ENCODE measurements around the gene SCYL1. TPM values are rescaled to one million over a fixed set of nuclear protein-coding genes. Genes with fewer than 3 reads are reported as not detected.
"Not testable (repeated sequence)": the region's sequence is repeated elsewhere in the genome, so short reads cannot be mapped to it uniquely, and the experiment has no call there.

SCYL1 gene
- polyA plus RNA-seq, 1 donor (not counting 4 experiments of a cell fraction or from before 2014, with no cell fraction given): 31.3 TPM

- Histone ChIP-seq H3K27me3 (ENCODE audit: control insufficient read depth, extremely low read depth, insufficient read depth, low read length) (no peaks in the 10 kb centered on the region), H3K4me3 (ENCODE audit: control insufficient read depth in 2 of 3, extremely low read depth in 1 of 3, insufficient read depth in 2 of 3, low read depth in 1 of 3, low read length in 3 of 3) (no peak overlapping the region), H4K20me1 (ENCODE audit: control insufficient read depth, extremely low read depth, insufficient read depth, low read length) (no peaks in the 10 kb centered on the region), H3K9me3 (ENCODE audit: control insufficient read depth, low read depth, low read length) (no peaks in the 10 kb centered on the region), H3K4me1 (ENCODE audit: control insufficient read depth, extremely low read depth, insufficient read depth, low read length) (no peaks in the 10 kb centered on the region), H3K9ac (ENCODE audit: control insufficient read depth, extremely low read depth, insufficient read depth, low read length) (no peak overlapping the region), H3K36me3 (ENCODE audit: control insufficient read depth in 2 of 2, extremely low read depth in 1 of 2, insufficient read depth in 2 of 2, low read length in 2 of 2) (no peaks in the 10 kb centered on the region), H2AFZ (ENCODE audit: control insufficient read depth, low read length) (no peak overlapping the region), H3K9me1 (ENCODE audit: control insufficient read depth, extremely low read depth, insufficient read depth, low read length) (no peaks in the 10 kb centered on the region), H3K4me2 (ENCODE audit: control insufficient read depth, extremely low read depth, insufficient read depth, low read depth, low read length) (no peak overlapping the region), H3K79me2 (ENCODE audit: control insufficient read depth, insufficient read depth, low read length) (no peaks in the 10 kb centered on the region), H3K27ac (ENCODE audit: control insufficient read depth, insufficient read depth, low read length) (no peak overlapping the region)
- no peak for DNase-seq (ENCODE audit: low read depth, low spot score)
- dilution Hi-C loops (cut with MboI; ENCODE audit: extremely low pct_ligation_motif_present, low sequenced_read_pairs): no loop called here
- FAIRE-seq: no peak
- TF ChIP-seq EZH2 (IDR thresholded peaks at IDR 0.05; ENCODE audit: low read length): no peak
Observed at GRCh38 chr11:65516135-65516968, 8.5 kb upstream of the SCYL1 start.

- H3K4me3 ChIP-seq (ENCODE audit: control insufficient read depth in 2 of 3, extremely low read depth in 1 of 3, insufficient read depth in 2 of 3, low read depth in 1 of 3, low read length in 3 of 3); H3K4me2 ChIP-seq (ENCODE audit: control insufficient read depth, extremely low read depth, insufficient read depth, low read depth, low read length); FAIRE-seq; H3K9me3 ChIP-seq (ENCODE audit: control insufficient read depth, low read depth, low read length); H3K36me3 ChIP-seq (ENCODE audit: control insufficient read depth in 2 of 2, extremely low read depth in 1 of 2, insufficient read depth in 2 of 2, low read length in 2 of 2); dilution Hi-C loops (cut with MboI; ENCODE audit: extremely low pct_ligation_motif_present, low sequenced_read_pairs); DNase-seq (ENCODE audit: low read depth, low spot score); H3K79me2 ChIP-seq (ENCODE audit: control insufficient read depth, insufficient read depth, low read length); H4K20me1 ChIP-seq (ENCODE audit: control insufficient read depth, extremely low read depth, insufficient read depth, low read length); H3K9me1 ChIP-seq (ENCODE audit: control insufficient read depth, extremely low read depth, insufficient read depth, low read length); H3K27me3 ChIP-seq (ENCODE audit: control insufficient read depth, extremely low read depth, insufficient read depth, low read length); H3K4me1 ChIP-seq (ENCODE audit: control insufficient read depth, extremely low read depth, insufficient read depth, low read length); H3K27ac ChIP-seq (ENCODE audit: control insufficient read depth, insufficient read depth, low read length); H3K9ac ChIP-seq (ENCODE audit: control insufficient read depth, extremely low read depth, insufficient read depth, low read length); H2AFZ ChIP-seq (ENCODE audit: control insufficient read depth, low read length): not testable (repeated sequence)
Observed at GRCh38 chr11:65518941-65519549, 5.8 kb upstream of the SCYL1 start.

- H3K9me1 ChIP-seq (ENCODE audit: control insufficient read depth, extremely low read depth, insufficient read depth, low read length); H3K9me3 ChIP-seq (ENCODE audit: control insufficient read depth, low read depth, low read length); DNase-seq (ENCODE audit: low read depth, low spot score); H2AFZ ChIP-seq (ENCODE audit: control insufficient read depth, low read length); H3K27ac ChIP-seq (ENCODE audit: control insufficient read depth, insufficient read depth, low read length); FAIRE-seq; dilution Hi-C loops (cut with MboI; ENCODE audit: extremely low pct_ligation_motif_present, low sequenced_read_pairs); H3K27me3 ChIP-seq (ENCODE audit: control insufficient read depth, extremely low read depth, insufficient read depth, low read length); H3K9ac ChIP-seq (ENCODE audit: control insufficient read depth, extremely low read depth, insufficient read depth, low read length); H4K20me1 ChIP-seq (ENCODE audit: control insufficient read depth, extremely low read depth, insufficient read depth, low read length); H3K4me2 ChIP-seq (ENCODE audit: control insufficient read depth, extremely low read depth, insufficient read depth, low read depth, low read length); H3K4me3 ChIP-seq (ENCODE audit: control insufficient read depth in 2 of 3, extremely low read depth in 1 of 3, insufficient read depth in 2 of 3, low read depth in 1 of 3, low read length in 3 of 3); H3K36me3 ChIP-seq (ENCODE audit: control insufficient read depth in 2 of 2, extremely low read depth in 1 of 2, insufficient read depth in 2 of 2, low read length in 2 of 2): not testable (repeated sequence)
- peaks cover 18% of the 10 kb centered on the region for H3K79me2 ChIP-seq (ENCODE audit: control insufficient read depth, insufficient read depth, low read length)
- peaks cover 10% of the 10 kb centered on the region for H3K4me1 ChIP-seq (ENCODE audit: control insufficient read depth, extremely low read depth, insufficient read depth, low read length)
Observed at GRCh38 chr11:65521777-65522521, 2.9 kb upstream of the SCYL1 start.

- H3K4me2 ChIP-seq (ENCODE audit: control insufficient read depth, extremely low read depth, insufficient read depth, low read depth, low read length); H3K27ac ChIP-seq (ENCODE audit: control insufficient read depth, insufficient read depth, low read length); H3K9me1 ChIP-seq (ENCODE audit: control insufficient read depth, extremely low read depth, insufficient read depth, low read length); H3K36me3 ChIP-seq (ENCODE audit: control insufficient read depth in 2 of 2, extremely low read depth in 1 of 2, insufficient read depth in 2 of 2, low read length in 2 of 2); DNase-seq (ENCODE audit: low read depth, low spot score); H4K20me1 ChIP-seq (ENCODE audit: control insufficient read depth, extremely low read depth, insufficient read depth, low read length); H3K9ac ChIP-seq (ENCODE audit: control insufficient read depth, extremely low read depth, insufficient read depth, low read length); FAIRE-seq; H2AFZ ChIP-seq (ENCODE audit: control insufficient read depth, low read length); dilution Hi-C loops (cut with MboI; ENCODE audit: extremely low pct_ligation_motif_present, low sequenced_read_pairs); H3K27me3 ChIP-seq (ENCODE audit: control insufficient read depth, extremely low read depth, insufficient read depth, low read length); H3K4me3 ChIP-seq (ENCODE audit: control insufficient read depth in 2 of 3, extremely low read depth in 1 of 3, insufficient read depth in 2 of 3, low read depth in 1 of 3, low read length in 3 of 3); H3K9me3 ChIP-seq (ENCODE audit: control insufficient read depth, low read depth, low read length): not testable (repeated sequence)
- Histone ChIP-seq H3K4me1 (ENCODE audit: control insufficient read depth, extremely low read depth, insufficient read depth, low read length) (peaks cover 10% of the 10 kb centered on the region), H3K79me2 (ENCODE audit: control insufficient read depth, insufficient read depth, low read length) (peaks cover 20% of the 10 kb centered on the region)
Observed at GRCh38 chr11:65522718-65523630, 1.9 kb upstream of the SCYL1 start.
